ENCODE data around the gene PLA2G5. TPM values are rescaled to one million over a fixed set of nuclear protein-coding genes. Genes with fewer than 3 reads are reported as not detected.
A peak's percentile ranks its signal among the peaks of the same experiment; 100 is the strongest.

PLA2G5 gene
- total and polyA plus RNA-seq, 8 donors = 0.12 to 2.0 (median 0.59) TPM; not detected in 1

- H3K4me3 ChIP-seq = no peak overlapping the region
- 69 to 79% methylated on average over 6 of the region's 6 CpGs for WGBS, 2 donors
- no peak for TF ChIP-seq CTCF (IDR thresholded peaks at IDR 0.05)
- intact Hi-C loops (cut with DNase I) = no loop called here
- H3K36me3 ChIP-seq = no peaks in the 10 kb centered on the region
- FAIRE-seq (no peak), DNase-seq (no peak), ATAC-seq (no peak)
- no peak overlapping the region for H3K27ac ChIP-seq
- H3K4me1 ChIP-seq = no peaks in the 10 kb centered on the region
- H3K9me3 ChIP-seq = no peaks in the 10 kb centered on the region
- no peaks in the 10 kb centered on the region for H3K27me3 ChIP-seq
These were observed 20.6 kb downstream of the PLA2G5 start for GRCh38 chr1:20090641-20091040.

- no peak for TF ChIP-seq CTCF (IDR thresholded peaks at IDR 0.05)
- no peak for FAIRE-seq
These were observed 23.3 kb downstream of the PLA2G5 start for GRCh38 chr1:20093303-20093702.

GRCh38 chr1:20093940-20094391, 24.0 kb downstream of the PLA2G5 start:
- DNase-seq (no peak), ATAC-seq (peak in 2 of 4 donors; percentile 52 to 59), FAIRE-seq (no peak)
- no peaks in the 10 kb centered on the region for H3K27me3 ChIP-seq
- H3K27ac ChIP-seq = no peak overlapping the region
- 69 to 74% methylated on average over 5 of the region's 5 CpGs for WGBS, 2 donors
- TF ChIP-seq CTCF (IDR thresholded peaks at IDR 0.05) = no peak
- H3K36me3 ChIP-seq = no peaks in the 10 kb centered on the region
- H3K4me3 ChIP-seq = no peak overlapping the region
- no peaks in the 10 kb centered on the region for H3K9me3 ChIP-seq
- no peaks in the 10 kb centered on the region for H3K4me1 ChIP-seq
- intact Hi-C loops (cut with DNase I) = no loop called here

More at GRCh38 chr1:20093303-20093702, 23.3 kb downstream of the PLA2G5 start:
- H3K4me3 ChIP-seq = no peak overlapping the region
- intact Hi-C loops (cut with DNase I) = no loop called here
- H3K36me3 ChIP-seq = no peaks in the 10 kb centered on the region
- H3K9me3 ChIP-seq = no peaks in the 10 kb centered on the region
- no peaks in the 10 kb centered on the region for H3K4me1 ChIP-seq
- DNase-seq (no peak), ATAC-seq (no peak)
- 77 to 85% methylated on average over 5 of the region's 5 CpGs for WGBS, 2 donors
- no peaks in the 10 kb centered on the region for H3K27me3 ChIP-seq
- no peak overlapping the region for H3K27ac ChIP-seq

GRCh38 chr1:20095564-20096434, 25.8 kb downstream of the PLA2G5 start:
- Histone ChIP-seq H3K4me3 (no peak overlapping the region), H3K36me3 (no peaks in the 10 kb centered on the region), H3K27me3 (no peaks in the 10 kb centered on the region), H3K27ac (no peak overlapping the region), H3K9me3 (no peaks in the 10 kb centered on the region), H3K4me1 (no peaks in the 10 kb centered on the region)
- intact Hi-C loops (cut with DNase I) = no loop called here
- 59 to 66% methylated on average over 5 of the region's 5 CpGs for WGBS, 2 donors
- ATAC-seq (no peak), FAIRE-seq (no peak), DNase-seq (no peak)
- no peak for TF ChIP-seq CTCF (IDR thresholded peaks at IDR 0.05)

- Histone ChIP-seq H3K4me1 (no peaks in the 10 kb centered on the region), H3K36me3 (no peaks in the 10 kb centered on the region), H3K27ac (no peak overlapping the region), H3K4me3 (no peak overlapping the region), H3K9me3 (no peaks in the 10 kb centered on the region), H3K27me3 (no peaks in the 10 kb centered on the region)
- no peak for TF ChIP-seq CTCF (IDR thresholded peaks at IDR 0.05)
- 76 to 79% methylated on average over 7 of the region's 7 CpGs for WGBS, 2 donors
- ATAC-seq (no peak), FAIRE-seq (no peak), DNase-seq (no peak)
- intact Hi-C loops (cut with DNase I) = no loop called here
These were observed 26.9 kb downstream of the PLA2G5 start for GRCh38 chr1:20096840-20097447.

Data from pancreas (tissue), 10 donors.